Fibroblast of mammary gland (primary cell): Measurements from ENCODE around the gene ZNF225.
A peak's percentile ranks its signal among the peaks of the same experiment; 100 is the strongest.
"Not testable (repeated sequence)": the region's sequence is repeated elsewhere in the genome, so short reads cannot be mapped to it uniquely, and the experiment has no call there.

Experiments used
- DNase-seq: peaks from one replicate; pipeline ENCODE4 v3.0.0-alpha.2; 2010; ENCODE audit warnings: low read depth
- H3K4me3 ChIP-seq: 2 replicates; pipeline ENCODE4 v1.5.1; 2011; ENCODE audit warnings: low read depth, mild to moderate bottlenecking, low read length, moderate library complexity; ENCODE audit not compliant: control insufficient read depth
- TF ChIP-seq, protein P1 (sequence below): conservative IDR thresholded peaks from 2 replicates; pipeline ENCODE4 v1.5.1; 2011; ENCODE audit warnings: low read depth, low read length, inconsistent platforms; ENCODE audit not compliant: control insufficient read depth, insufficient read depth

The ZNF225 gene

DNA sequence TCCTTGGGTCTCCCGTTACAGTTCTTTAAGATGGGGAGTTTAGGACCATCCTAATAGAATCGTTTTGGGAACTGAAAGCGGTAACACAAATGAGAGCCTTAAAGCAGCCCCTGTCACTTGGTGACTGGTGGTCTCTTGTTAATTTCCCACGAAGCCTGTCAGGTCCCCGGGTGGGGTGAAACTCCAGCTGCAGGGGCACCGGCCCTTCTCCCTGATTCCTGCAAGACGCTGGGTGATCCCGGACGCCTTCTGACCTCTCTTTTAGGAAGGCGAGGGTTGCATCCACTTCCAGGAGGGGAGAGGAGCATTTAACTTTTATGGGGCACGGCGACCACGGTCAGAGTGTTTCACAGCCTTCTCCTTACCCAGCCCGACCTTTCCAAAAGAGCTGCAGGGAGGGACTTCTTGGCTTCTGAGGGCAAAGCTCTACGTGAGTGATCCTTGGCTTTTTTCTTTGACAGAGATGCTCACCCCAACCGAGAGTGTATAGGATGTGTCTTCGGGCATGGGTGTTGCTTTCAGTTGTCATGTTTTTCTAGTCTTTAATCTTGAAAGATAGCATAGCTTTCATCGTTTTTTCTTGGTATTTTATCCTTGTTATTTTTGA is 688 bp downstream of the ZNF225 start:
- DNase-seq, result no peak
- TF ChIP-seq, protein P1, sequence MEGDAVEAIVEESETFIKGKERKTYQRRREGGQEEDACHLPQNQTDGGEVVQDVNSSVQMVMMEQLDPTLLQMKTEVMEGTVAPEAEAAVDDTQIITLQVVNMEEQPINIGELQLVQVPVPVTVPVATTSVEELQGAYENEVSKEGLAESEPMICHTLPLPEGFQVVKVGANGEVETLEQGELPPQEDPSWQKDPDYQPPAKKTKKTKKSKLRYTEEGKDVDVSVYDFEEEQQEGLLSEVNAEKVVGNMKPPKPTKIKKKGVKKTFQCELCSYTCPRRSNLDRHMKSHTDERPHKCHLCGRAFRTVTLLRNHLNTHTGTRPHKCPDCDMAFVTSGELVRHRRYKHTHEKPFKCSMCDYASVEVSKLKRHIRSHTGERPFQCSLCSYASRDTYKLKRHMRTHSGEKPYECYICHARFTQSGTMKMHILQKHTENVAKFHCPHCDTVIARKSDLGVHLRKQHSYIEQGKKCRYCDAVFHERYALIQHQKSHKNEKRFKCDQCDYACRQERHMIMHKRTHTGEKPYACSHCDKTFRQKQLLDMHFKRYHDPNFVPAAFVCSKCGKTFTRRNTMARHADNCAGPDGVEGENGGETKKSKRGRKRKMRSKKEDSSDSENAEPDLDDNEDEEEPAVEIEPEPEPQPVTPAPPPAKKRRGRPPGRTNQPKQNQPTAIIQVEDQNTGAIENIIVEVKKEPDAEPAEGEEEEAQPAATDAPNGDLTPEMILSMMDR, result no peak
- peak overlapping the region; percentile 96 for H3K4me3 ChIP-seq

GRCh38 chr19:44121162-44121561 is 8.0 kb downstream of the ZNF225 start:
- not testable (repeated sequence) for H3K4me3 ChIP-seq, DNase-seq

DNA sequence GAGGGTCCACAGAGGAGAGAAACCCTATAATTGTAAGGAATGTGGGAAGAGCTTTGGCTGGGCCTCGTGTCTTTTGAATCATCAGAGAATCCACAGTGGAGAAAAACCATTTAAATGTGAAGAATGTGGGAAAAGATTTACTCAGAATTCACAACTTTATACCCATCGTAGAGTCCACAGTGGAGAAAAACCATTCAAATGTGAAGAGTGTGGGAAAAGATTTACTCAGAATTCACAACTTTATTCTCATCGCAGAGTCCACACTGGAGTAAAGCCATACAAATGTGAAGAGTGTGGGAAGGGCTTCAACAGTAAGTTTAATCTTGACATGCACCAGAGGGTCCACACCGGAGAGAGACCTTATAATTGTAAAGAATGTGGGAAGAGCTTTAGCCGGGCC is 18.8 kb downstream of the ZNF225 start:
- TF ChIP-seq, protein P1, result no peak
- no peak overlapping the region for H3K4me3 ChIP-seq
- no peak for DNase-seq

DNA sequence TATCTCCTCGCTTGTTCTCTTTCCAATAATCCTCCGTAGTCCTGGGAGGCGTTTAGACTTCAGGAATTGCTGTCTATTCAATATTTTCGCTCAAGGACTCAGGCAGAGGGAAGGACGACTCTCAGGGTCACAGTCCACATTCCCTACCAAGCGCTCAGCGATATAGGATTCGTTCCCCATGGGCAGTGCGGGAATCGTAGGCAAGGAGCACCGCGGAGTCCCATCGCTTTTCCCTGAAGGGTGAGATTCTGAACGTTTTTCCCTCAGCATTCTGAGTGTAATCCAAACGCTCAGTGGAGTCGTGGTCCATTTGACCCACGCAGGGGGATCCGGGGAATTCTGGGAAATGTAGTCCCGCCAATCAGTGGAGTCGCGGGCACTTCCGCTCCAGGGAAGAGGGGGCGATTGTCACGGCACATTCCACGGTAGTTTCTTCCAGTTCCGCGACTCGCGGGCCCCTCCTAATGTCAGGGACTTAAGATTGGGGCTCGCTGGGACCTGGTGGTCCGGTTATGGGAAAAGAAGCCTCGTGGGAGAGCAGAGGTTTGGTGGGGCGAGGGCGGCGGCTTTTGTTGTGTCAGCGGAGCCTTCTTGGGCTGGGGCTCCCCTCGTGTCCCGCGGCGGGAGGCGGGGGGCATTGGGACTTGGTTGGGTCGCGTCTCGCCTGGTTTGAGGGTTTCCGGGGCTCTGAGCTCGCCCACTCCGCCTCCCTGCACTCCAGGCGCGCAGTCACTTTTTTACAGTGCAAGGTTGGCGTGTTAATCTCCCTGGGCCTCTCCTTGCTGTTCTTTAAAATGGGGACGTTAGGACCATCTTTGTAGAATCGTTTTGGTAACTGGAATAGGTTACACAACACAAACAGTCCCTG is 28.2 kb downstream of the ZNF225 start, which contains the start of gene ZNF234:
Gene ZNF234, plus strand, starts transcription at position 364 of the 868 bp plus-strand sequence. CDS start 3,079 bp downstream, outside the sequence.
- TF ChIP-seq, protein P1, result no peak
- DNase-seq, result peak; percentile 80
- peak within 1 kb of the TSS; percentile 88 for H3K4me3 ChIP-seq

GRCh38 chr19:44142059-44142433 is 28.8 kb downstream of the ZNF225 start:
- DNase-seq, result peak; percentile 45
- H3K4me3 ChIP-seq, result peak overlapping the region; percentile 88
- TF ChIP-seq, protein P1, result no peak

- TF ChIP-seq, protein P1, result no peak
- H3K4me3 ChIP-seq, result no peak overlapping the region
- DNase-seq, result no peak
These were observed 36.6 kb downstream of the ZNF225 start for GRCh38 chr19:44149776-44150175.

GRCh38 chr19:44151491-44151890 is 38.3 kb downstream of the ZNF225 start:
- no peak for DNase-seq
- H3K4me3 ChIP-seq, result no peak overlapping the region
- TF ChIP-seq, protein P1, result no peak
